VCaP (cell line): ENCODE data around the gene MACROD2.
"Not testable (repeated sequence)": the region's sequence is repeated elsewhere in the genome, so short reads cannot be mapped to it uniquely, and the experiment has no call there.

ENCODE experiments used
- H3K27ac ChIP-seq: fragments of 450-650 bp; 2 replicates; pipeline ENCODE4 v1.5.1; 2017
- TF ChIP-seq, protein P1 (sequence below): fragments of 450-650 bp; conservative IDR thresholded peaks from 2 replicates; pipeline ENCODE4 v1.5.1; 2017; ENCODE audit warnings: mild to moderate bottlenecking, moderate library complexity

Gene MACROD2

DNA sequence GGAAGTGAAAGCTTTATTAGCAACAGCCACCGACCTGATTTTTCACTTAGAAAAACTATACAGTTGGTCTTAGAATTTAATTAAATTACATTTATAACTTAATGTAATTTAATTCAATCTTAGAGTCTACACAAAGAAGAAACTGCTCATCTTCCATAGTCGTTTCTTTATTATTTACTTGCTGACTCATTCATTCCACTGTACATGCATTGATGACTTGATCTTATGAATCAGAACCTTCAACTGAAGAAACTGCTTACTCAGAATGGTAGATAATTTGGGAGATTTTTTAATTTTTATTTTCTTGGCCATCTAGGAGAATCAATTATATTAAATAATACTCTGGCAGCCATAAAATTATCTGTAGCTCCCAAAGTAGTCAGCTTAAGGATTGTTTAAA lies 1363.7 kb downstream of the MACROD2 start:
- no peak overlapping the region for H3K27ac ChIP-seq
- TF ChIP-seq, protein P1, sequence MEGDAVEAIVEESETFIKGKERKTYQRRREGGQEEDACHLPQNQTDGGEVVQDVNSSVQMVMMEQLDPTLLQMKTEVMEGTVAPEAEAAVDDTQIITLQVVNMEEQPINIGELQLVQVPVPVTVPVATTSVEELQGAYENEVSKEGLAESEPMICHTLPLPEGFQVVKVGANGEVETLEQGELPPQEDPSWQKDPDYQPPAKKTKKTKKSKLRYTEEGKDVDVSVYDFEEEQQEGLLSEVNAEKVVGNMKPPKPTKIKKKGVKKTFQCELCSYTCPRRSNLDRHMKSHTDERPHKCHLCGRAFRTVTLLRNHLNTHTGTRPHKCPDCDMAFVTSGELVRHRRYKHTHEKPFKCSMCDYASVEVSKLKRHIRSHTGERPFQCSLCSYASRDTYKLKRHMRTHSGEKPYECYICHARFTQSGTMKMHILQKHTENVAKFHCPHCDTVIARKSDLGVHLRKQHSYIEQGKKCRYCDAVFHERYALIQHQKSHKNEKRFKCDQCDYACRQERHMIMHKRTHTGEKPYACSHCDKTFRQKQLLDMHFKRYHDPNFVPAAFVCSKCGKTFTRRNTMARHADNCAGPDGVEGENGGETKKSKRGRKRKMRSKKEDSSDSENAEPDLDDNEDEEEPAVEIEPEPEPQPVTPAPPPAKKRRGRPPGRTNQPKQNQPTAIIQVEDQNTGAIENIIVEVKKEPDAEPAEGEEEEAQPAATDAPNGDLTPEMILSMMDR, result no peak

- TF ChIP-seq, protein P1, result no peak
- no peak overlapping the region for H3K27ac ChIP-seq
These were observed 1367.5 kb downstream of the MACROD2 start for GRCh38 chr20:15362849-15363248.

DNA sequence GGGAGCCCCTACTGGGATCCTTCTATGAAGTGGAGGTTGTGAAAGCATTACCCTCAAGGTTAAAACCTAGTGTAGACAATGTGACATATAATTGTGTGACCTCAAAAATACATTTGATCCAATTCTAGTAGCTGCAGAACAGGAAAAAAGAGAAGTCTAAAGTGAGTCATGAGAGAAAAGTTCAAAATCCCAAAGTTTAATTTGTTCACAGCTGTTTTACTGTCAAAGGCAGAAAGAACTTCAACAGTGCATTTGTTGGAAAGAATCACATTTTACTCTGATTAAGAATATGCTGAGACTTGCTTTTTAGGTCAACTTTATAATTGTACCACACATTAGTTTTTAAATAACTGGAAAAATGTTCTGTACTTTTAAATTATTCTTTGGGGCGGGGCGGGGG lies 1369.5 kb downstream of the MACROD2 start:
- no peak overlapping the region for H3K27ac ChIP-seq
- TF ChIP-seq, protein P1, result no peak

GRCh38 chr20:15370370-15370769 lies 1375.1 kb downstream of the MACROD2 start:
- no peak overlapping the region for H3K27ac ChIP-seq

GRCh38 chr20:15374682-15375081 lies 1379.4 kb downstream of the MACROD2 start:
- H3K27ac ChIP-seq, result no peak overlapping the region
- TF ChIP-seq, protein P1, result no peak

More at GRCh38 chr20:15370370-15370769, 1375.1 kb downstream of the MACROD2 start:
- TF ChIP-seq, protein P1, result no peak

DNA sequence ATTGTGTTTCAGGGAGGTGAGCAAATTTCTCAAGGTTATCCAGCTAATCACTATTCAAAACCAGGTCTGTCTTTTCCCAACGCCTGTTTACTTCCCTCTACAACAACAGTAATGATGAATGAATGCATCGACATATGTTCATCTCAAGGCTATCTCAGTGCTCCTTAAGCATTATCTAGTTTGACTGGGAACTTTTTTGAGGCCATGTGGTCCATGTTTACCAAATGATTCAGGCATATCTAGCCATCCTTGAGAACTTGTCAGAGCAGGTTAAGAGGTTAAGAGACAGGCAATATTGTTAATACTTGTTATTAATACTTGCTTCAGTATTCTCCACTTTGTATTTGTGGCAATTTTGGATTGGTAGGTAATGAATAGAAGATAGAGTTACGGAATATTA lies 1380.5 kb downstream of the MACROD2 start:
- H3K27ac ChIP-seq, result no peak overlapping the region
- TF ChIP-seq, protein P1, result no peak

DNA sequence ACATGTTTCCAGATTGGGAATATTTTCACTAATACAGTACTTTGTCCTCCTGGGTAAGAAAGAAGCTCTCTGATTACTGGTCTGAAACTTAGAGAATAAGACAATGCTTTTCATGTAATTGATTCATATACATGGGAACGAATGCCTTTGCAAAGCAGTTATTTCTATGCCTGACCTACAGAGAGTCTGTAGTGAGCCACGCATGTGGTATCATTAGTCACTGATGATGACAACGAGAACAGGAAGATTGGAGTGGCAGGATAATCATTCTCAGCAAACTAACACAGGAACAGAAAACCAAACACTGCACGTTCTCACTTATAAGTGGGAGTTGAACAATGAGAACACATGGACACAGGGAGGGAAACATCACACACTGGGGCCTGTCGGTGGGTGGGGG lies 1382.3 kb downstream of the MACROD2 start:
- not testable (repeated sequence) for H3K27ac ChIP-seq

GRCh38 chr20:15378151-15378550 lies 1382.8 kb downstream of the MACROD2 start:
- no peak overlapping the region for H3K27ac ChIP-seq
- TF ChIP-seq, protein P1, result no peak; the same call in 1 of the 2 replicates
